HFF-Myc (cell line): ENCODE data around the gene ACVR2B.
"Not testable (repeated sequence)": the region's sequence is repeated elsewhere in the genome, so short reads cannot be mapped to it uniquely, and the experiment has no call there.

Experiments
- DNase-seq: peaks from one replicate; pipeline ENCODE4 v3.0.0-alpha.2; 2011; ENCODE audit warnings: low read depth; ENCODE audit errors: extremely low read depth
- H3K4me3 ChIP-seq: replicated peaks from 2 replicates; pipeline ENCODE4 v1.5.1; 2011; ENCODE audit warnings: low read depth, mild to moderate bottlenecking, control low read depth, low read length
- TF ChIP-seq, protein P1 (sequence below): IDR thresholded peaks from 2 replicates; pipeline ENCODE4 v1.5.1; 2012; ENCODE audit warnings: mild to moderate bottlenecking, low read depth, low read length, control low read depth; ENCODE audit errors: missing control alignments

Gene ACVR2B

DNA sequence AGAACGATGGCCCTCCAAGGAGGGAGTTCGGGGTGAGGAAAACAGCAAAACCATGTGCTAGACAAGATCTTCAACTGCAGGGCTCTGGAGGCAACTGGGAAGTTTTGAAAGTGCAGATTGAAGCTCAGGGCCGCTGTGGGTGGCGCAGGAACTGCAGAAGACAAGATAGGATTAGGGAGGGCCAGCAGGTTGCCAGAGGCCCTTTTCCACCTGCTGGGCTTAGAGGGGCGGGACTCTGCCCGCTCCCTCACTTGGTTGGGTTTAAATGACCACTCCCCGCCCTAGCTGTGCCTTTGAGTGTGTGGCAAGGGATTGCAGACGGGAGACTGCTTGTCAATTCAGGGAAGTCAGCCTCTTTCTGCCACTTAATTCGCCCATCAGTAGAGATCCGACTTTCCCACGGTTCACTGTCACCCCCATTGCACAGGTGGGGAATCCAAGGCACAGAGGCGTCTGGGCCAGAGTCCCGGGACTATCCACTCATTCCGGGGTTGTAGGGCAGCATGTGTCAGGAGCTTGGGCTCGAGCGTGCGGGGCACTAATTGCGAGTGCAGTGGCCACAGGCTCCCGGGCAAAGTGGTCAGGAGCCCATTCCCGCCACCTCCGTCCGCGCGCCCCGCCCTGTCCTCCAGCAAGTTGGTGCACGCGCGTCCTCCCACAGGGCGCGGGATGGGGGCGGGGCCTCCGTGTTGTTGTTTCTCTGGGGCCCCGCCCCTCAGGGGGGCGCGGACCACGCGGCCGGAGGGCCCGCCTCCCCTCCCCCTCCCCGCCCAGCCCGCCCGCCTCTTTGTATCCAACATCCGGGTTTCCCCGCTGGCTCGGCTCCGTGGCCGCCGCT, at the start of gene ACVR2B:
TSS of gene ACVR2B (plus strand) at position 816 of the 838 bp plus-strand sequence. CDS start 433 bp downstream, outside the sequence.
- H3K4me3 ChIP-seq: peak within 1 kb of the TSS; percentile 78
- TF ChIP-seq, protein P1, sequence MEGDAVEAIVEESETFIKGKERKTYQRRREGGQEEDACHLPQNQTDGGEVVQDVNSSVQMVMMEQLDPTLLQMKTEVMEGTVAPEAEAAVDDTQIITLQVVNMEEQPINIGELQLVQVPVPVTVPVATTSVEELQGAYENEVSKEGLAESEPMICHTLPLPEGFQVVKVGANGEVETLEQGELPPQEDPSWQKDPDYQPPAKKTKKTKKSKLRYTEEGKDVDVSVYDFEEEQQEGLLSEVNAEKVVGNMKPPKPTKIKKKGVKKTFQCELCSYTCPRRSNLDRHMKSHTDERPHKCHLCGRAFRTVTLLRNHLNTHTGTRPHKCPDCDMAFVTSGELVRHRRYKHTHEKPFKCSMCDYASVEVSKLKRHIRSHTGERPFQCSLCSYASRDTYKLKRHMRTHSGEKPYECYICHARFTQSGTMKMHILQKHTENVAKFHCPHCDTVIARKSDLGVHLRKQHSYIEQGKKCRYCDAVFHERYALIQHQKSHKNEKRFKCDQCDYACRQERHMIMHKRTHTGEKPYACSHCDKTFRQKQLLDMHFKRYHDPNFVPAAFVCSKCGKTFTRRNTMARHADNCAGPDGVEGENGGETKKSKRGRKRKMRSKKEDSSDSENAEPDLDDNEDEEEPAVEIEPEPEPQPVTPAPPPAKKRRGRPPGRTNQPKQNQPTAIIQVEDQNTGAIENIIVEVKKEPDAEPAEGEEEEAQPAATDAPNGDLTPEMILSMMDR: no peak
- no peak for DNase-seq

DNA sequence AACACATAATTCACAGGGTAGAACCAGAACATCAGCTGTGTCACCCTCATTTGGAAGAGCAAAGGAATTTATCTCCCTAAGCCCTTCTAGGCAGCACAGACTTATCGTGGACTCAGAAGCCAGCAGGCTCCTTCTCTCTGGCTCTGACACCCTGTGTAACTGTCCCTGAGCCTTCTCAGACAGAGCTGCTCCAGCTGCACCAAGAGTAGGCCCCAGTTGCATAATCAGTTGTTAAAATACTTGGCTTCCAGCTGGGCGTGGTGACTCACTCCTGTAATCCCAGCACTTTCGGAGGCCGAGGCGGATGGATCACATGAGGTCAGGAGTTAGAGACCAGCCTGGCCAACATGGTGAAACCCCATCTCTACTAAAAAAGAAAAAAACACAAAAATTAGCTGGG, 49.4 kb upstream of the ACVR2B start:
- TF ChIP-seq, protein P1: no peak
- DNase-seq: peak; percentile 3
- no peak overlapping the region for H3K4me3 ChIP-seq

DNA sequence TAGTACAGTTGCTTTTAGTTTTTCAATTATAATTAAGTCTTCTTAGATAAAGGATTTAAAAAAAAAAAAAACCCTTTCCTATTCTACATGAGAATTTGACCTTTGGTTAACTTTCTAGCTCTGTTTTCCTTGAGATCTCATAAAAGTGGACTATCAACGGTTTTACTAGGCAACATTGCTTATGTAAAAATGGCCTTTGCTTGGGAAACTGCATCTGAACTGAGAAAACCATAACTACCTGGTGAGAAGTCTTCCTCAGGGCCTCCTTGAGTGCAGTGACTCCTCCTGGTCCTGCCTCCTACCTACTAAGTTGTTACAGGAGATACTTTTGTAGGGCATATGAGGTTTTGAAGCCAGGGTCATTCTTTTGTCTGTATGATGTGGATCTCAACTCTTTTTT, 42.1 kb upstream of the ACVR2B start:
- DNase-seq: no peak
- no peak overlapping the region for H3K4me3 ChIP-seq
- TF ChIP-seq, protein P1: no peak

DNA sequence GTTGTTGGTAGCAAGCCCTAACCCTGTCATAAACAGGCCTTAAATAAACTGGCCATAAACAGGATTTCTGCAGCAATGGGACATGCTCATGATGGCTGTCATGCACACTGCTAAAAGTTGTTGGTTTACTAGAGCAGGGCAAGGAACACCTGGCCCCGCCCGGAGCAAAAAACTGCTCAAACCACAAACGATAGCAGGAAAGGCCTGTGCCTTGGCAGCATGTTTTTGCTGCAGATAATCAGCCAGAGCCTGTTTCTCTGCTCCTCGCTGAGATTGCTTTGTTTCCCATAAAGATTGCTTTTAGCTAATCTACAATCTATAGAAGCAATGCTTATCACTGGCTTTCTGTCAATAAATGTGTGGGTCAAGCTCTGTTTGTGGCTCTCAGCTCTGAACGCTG, 32.9 kb upstream of the ACVR2B start:
- not testable (repeated sequence) for DNase-seq, H3K4me3 ChIP-seq

DNA sequence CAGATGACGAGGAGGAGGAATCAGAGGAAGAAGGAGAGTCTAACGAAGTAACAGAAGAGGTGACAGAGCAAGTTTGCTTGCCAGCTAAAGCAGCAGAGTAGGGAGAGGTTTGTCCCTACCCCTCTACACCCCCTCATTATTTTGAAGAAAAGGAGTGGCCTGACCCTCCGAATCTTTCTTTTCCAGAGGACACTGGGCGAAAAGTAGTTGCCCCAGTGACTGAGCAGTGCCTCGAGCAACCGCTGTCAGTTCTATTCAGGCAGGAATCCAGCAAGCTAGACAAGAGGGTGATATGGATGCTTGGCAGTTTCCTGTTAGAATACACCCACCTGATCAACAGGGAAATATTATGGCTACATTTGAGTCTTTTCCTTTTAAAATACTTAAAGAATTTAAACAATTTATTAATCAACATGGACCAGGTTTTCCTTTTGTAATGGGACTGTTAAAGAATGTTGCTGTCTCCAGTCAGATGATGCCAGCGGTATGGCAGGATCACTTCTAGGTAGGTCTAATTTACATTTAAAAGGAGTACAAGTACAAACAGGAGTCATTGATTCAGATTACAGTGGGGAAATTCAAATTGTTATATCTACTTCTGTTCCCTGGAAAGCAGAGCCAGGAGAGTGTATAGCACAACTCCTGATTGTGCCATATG, 31.9 kb upstream of the ACVR2B start:
- DNase-seq: no peak
- TF ChIP-seq, protein P1: no peak
- H3K4me3 ChIP-seq: no peak overlapping the region

DNA sequence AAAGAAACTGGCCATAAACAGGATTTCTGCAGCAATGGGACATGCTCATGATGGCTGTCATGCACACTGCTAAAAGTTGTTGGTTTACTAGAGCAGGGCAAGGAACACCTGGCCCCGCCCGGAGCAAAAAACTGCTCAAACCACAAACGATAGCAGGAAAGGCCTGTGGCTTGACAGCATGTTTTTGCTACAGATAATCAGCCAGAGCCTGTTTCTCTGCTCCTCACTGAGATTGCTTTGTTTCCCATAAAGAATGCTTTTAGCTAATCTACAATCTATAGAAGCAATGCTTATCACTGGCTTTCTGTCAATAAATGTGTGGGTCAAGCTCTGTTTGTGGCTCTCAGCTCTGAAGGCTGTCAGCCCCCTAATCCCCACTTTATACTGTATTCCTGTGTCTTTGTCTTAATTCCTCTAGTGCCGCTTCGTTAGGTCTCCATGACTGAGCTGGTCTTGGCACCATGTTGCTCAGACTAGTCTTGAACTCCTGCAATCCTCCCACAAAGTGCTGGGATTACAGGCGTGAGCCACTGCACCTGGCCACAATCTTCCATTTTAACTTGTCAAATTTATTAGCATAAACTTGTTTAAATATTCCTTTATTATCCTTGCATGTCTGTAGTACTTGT, 26.8 kb upstream of the ACVR2B start:
- not testable (repeated sequence) for DNase-seq, H3K4me3 ChIP-seq

DNA sequence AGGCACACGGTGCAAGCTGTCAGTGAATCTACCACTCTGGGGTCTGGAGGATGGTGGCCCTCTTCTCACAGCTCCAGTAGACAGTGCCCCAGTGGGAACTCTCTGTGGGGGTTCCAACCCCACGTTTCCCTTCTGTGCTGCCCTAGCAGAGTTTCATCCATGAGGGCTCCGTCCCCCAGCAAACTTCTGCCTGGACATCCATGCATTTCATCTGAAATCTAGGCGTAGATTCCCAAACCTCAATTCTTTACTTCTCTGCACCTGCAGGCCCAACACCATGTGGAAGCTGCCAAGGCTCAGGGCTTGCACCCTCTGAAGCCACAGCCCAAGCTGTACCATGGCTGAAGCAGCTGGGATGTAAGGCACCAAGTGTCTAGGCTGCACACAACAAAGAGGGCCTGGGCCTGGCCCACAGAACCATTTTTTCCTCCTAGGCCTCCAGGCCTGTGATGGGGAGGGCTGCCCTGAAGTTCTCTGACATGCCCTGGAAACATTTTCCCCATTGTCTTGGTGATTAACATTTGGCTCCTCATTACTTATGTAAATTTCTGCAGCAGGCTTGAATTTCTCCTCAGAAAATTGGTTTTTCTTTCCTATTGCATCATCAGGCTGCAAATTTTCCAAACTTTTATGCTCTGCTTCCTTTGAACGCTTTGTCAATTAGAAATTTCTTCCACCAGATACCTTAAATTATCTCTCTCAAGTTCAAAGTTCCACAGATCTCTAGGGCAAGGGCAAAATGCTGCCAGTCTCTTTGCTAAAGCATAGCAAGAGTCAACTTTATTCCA, 20.6 kb upstream of the ACVR2B start:
- H3K4me3 ChIP-seq, DNase-seq: not testable (repeated sequence)

DNA sequence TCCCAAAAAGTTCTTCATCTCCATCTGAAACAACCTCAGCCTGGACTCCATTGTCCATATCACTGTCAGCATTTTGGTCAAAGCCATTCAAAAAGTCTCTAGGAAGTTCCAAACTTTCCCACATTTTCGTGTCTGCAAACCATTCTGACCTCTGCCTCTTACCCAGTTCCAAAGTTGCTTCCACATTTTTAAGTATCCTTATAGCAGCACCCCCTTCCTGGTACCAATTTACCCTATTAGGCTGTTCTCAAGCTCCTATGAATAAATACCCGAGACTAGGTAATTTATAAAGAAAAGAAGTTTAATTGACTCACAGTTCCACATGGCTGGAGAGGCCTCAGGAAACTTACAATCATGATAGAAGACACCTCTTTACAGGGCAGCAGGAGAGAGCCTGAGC, 20.0 kb upstream of the ACVR2B start:
- not testable (repeated sequence) for H3K4me3 ChIP-seq, DNase-seq

DNA sequence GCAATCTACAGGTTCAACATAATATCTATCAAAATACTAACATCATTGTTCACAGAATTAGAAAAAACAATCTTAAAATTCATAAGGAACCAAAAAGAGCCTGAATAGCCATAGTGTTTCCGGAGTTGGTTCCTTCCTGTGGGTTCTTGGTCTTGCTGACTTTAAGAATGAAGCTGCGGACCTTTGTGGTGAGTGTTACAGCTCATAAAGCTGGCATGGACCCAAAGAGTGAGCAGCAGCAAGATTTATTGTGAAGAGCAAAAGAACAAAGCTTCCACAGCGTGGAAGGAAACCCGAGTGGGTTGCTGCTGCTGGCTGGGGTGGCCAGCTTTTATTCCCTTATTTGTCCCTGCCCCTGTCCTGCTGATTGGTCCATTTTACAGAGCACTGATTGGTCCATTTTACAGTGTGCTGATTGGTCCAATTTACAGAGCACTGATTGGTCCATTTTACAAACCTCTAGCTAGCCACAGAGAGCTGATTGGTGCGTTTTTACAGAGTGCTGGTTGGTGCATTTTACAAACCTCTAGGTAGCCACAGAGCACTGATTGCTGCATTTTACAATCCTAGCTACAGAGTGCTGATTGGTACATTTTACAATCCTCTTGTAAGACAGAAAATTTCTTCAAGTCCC, 15.1 kb upstream of the ACVR2B start:
- not testable (repeated sequence) for DNase-seq, H3K4me3 ChIP-seq

DNA sequence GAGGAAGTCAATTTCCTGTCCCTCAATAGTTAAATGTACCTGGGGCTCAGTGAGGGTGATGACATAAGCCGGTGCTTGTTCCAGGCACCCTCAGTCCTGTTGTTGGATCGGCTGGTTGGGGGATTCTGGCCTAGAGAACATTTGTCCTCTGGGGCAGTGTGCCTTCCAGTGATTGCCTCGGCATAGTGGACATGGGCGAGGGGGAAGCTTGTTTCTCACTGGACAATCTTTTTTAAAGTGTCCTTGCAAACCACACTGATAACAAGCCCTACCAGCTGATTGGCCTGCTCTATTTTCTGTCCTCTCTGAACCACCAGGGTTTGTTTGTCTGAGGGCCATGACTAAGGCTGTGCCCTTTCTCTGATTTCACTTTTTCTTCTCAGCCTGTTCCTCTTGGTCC, 10.5 kb upstream of the ACVR2B start:
- not testable (repeated sequence) for DNase-seq, H3K4me3 ChIP-seq
